SK-N-SH treated with all-trans-retinoic acid at 6 μM for 48 hours (cell line): ENCODE data around the gene KLF15.

ENCODE experiments used
- ARNTL ChIP-seq: fragments of 450-650 bp; formaldehyde crosslinking; IDR thresholded peaks from 2 replicates; pipeline ENCODE4 v1.5.0; 2020; ENCODE audit warnings: low read depth, mild to moderate bottlenecking, moderate library complexity, borderline replicate concordance
- OSR1 ChIP-seq: fragments of 250-450 bp; sonication (Bioruptor Pico); IDR thresholded peaks from 2 replicates; pipeline ENCODE4 v1.8.0; 2022; ENCODE audit warnings: moderate library complexity, mild to moderate bottlenecking, inconsistent platforms
- RARB ChIP-seq: fragments of 250-450 bp; sonication (Bioruptor Pico); IDR thresholded peaks from 2 replicates; pipeline ENCODE4 v1.8.0; 2021; ENCODE audit warnings: mild to moderate bottlenecking, moderate library complexity
- ZC3H10 ChIP-seq: fragments of 250-450 bp; sonication (Bioruptor Pico); IDR thresholded peaks from 2 replicates; pipeline ENCODE4 v1.5.1; 2021; ENCODE audit warnings: mild to moderate bottlenecking, moderate library complexity
- ZNF70 ChIP-seq: fragments of 450-650 bp; formaldehyde crosslinking; IDR thresholded peaks from 2 replicates; pipeline ENCODE4 v1.5.0; 2020; ENCODE audit warnings: mild to moderate bottlenecking, moderate library complexity
- ZNF8 ChIP-seq: fragments of 450-650 bp; formaldehyde crosslinking; IDR thresholded peaks from 2 replicates; pipeline ENCODE4 v1.5.0; 2020; ENCODE audit warnings: mild to moderate bottlenecking, moderate library complexity

DNA sequence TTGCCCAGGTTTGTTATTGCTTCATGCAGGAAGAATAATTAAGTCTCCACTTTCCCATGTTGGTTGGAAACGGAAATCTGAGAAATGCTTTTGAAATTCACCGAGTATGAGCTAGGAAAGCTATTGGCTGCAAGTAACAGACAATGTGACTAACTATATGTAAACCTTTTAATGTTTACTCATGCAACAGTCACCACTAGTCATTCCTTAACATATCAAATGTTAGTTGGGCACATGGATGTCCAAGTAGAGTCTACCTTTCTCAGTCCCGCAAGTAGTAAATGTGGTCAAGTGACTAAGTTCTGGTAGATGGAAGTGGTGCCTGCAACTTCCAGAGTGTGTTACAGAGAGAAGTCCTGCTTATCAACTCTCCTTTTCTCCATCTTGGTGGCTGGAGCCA lies 52.5 kb downstream of the KLF15 start:
- TF ChIP-seq RARB (CRISPR knock-in tag): no peak
- TF ChIP-seq ZNF70 (CRISPR knock-in tag): no peak
- no peak for TF ChIP-seq ZNF8 (CRISPR knock-in tag)
- no peak for TF ChIP-seq ARNTL (CRISPR knock-in tag)
- TF ChIP-seq OSR1: no peak
- TF ChIP-seq ZC3H10 (CRISPR knock-in tag): no peak
